LNCAP (cell line): ENCODE results near the gene PTPRT.

Experiments
- TF ChIP-seq, protein P1 (sequence below): fragments of 450-650 bp; IDR thresholded peaks from 2 replicates; pipeline ENCODE4 v1.5.1; 2017; ENCODE audit warnings: mild to moderate bottlenecking

Gene PTPRT

GRCh38 chr20:42954951-42955350, 234.8 kb downstream of the PTPRT start:
- TF ChIP-seq, protein P1, sequence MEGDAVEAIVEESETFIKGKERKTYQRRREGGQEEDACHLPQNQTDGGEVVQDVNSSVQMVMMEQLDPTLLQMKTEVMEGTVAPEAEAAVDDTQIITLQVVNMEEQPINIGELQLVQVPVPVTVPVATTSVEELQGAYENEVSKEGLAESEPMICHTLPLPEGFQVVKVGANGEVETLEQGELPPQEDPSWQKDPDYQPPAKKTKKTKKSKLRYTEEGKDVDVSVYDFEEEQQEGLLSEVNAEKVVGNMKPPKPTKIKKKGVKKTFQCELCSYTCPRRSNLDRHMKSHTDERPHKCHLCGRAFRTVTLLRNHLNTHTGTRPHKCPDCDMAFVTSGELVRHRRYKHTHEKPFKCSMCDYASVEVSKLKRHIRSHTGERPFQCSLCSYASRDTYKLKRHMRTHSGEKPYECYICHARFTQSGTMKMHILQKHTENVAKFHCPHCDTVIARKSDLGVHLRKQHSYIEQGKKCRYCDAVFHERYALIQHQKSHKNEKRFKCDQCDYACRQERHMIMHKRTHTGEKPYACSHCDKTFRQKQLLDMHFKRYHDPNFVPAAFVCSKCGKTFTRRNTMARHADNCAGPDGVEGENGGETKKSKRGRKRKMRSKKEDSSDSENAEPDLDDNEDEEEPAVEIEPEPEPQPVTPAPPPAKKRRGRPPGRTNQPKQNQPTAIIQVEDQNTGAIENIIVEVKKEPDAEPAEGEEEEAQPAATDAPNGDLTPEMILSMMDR, result no peak

- TF ChIP-seq, protein P1, result no peak
These were observed 239.8 kb downstream of the PTPRT start for GRCh38 chr20:42949950-42950349.

- TF ChIP-seq, protein P1, result no peak
These were observed 244.3 kb downstream of the PTPRT start for GRCh38 chr20:42945234-42945994.

GRCh38 chr20:42941629-42942028, 248.1 kb downstream of the PTPRT start:
- TF ChIP-seq, protein P1, result no peak

- TF ChIP-seq, protein P1, result no peak
These were observed 251.1 kb downstream of the PTPRT start for GRCh38 chr20:42938441-42939205.

DNA sequence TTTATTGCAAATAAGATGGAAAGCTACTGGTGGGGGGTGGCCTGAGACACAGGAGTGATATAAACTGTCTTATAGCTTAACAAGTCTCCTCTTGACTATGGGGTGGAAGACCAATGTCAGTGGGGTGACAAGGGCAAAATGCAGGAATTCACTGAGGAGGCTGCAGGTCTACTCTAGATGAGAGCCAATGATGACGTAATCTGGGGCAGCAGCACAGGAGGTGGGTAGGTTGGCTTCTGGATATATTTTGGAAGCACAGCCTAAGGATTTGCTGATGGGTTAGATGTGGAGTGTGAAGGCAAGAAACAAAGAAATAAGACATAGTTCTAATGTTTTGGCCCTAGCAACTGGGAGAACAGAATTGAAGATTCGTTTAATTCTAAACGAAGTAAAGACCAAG, 253.2 kb downstream of the PTPRT start:
- TF ChIP-seq, protein P1, result no peak

DNA sequence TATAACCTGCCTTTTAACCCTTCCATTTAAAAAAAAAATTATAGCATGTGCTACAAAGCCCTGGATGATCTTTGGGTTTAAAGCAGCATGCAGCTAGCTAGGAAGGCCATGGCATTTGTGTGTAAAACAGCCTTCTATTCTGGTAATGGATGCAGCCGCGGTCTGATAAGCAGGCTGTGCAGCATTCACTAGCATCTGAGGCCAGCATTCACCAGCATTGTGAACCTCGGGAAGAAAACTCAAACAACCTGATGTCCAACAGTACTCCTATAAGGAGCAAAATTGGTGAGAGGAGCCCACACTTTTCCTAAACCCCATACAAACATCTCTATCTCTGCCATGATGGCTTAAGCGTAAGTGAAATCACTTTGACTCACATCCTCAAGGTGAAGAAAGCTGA, 265.5 kb downstream of the PTPRT start:
- TF ChIP-seq, protein P1, result no peak
